HG03460 (cell line): Measurements from ENCODE around the gene FOXO3B.
"Not testable (repeated sequence)": the region's sequence is repeated elsewhere in the genome, so short reads cannot be mapped to it uniquely, and the experiment has no call there.

Experiments
- ATAC-seq: cut with Tn5 transposase; IDR thresholded peaks from one replicate; pipeline ENCODE4 v1.9.1; 2021; ENCODE audit not compliant: unreplicated experiment

FOXO3B gene

DNA sequence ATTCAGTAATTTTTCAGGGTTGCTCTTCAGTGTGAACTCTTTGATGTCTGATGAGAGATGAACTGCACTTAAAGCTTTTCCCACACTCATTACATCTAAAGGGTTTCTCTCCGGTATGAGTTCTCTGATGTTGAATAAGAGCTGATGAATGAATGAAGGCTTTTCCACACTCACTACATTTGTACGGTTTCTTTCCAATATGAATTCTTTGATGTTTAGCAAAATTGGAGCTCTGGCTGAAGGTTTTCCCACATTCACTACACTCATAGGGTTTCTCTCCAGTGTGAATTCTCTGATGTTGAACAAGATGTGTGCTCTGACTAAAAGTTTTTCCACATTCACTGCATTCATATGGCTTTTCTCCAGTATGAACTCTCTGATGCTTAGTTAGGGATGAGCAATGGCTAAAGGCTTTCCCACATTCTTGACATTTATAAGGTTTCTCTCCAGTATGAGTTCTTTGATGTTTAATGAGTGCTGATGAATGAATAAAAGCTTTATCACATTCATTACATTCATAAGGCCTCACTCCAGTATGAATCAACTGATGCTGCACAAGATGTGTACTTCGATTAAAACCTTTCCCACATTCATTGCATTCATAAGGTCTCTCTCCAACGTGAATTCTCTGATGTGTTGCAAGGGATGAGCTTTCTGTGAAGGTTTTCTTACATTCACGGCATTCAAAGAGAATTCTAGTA, 20.0 kb downstream of the FOXO3B start:
- not testable (repeated sequence) for ATAC-seq

- not testable (repeated sequence) for ATAC-seq
Observed at GRCh38 chr17:18650094-18650493, 32.0 kb downstream of the FOXO3B start.

- not testable (repeated sequence) for ATAC-seq
Observed at GRCh38 chr17:18644291-18644690, 37.8 kb downstream of the FOXO3B start, which contains the start of gene TBC1D28. TSS of gene TBC1D28 (minus strand) at chr17:18644391. CDS start at chr17:18641352, 3,039 bp downstream.

GRCh38 chr17:18643124-18643523, 39.0 kb downstream of the FOXO3B start:
- not testable (repeated sequence) for ATAC-seq

DNA sequence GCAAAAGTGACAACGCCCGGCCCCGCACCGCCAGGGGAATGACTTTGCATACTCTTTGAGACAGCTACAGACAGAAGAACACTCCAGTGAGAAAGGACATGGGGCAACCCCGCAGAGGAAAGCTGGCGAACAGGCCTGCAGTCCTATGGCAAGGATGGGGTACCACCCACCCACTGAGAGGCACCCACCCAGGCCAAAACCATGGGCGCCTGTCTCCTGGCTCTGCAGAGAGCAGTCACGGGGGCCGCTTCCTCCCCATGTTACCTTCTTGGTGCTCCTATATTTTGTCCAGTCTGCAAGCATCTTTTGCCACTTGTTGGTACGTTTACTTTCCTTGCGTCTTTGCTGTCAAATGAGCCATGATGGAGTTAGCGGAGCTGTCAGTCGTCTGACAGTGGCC, 43.8 kb downstream of the FOXO3B start:
- ATAC-seq: not testable (repeated sequence)

GRCh38 chr17:18636237-18636636, 45.9 kb downstream of the FOXO3B start:
- not testable (repeated sequence) for ATAC-seq

GRCh38 chr17:18635773-18636172, 46.3 kb downstream of the FOXO3B start:
- not testable (repeated sequence) for ATAC-seq

- not testable (repeated sequence) for ATAC-seq
Observed at GRCh38 chr17:18634550-18635263, 47.4 kb downstream of the FOXO3B start.
